H1 (cell line): Measurements from ENCODE around the gene TMC6.

Source experiments
- CEBPB ChIP-seq: IDR thresholded peaks from 2 replicates; pipeline ENCODE4 v1.6.1; 2012; ENCODE audit warnings: low read depth, low read length
- CHD2 ChIP-seq: IDR thresholded peaks from 2 replicates; pipeline ENCODE4 v1.6.1; 2012; ENCODE audit warnings: low read length, improper control_type of control experiment
- CTCF ChIP-seq, 3 experiments: IDR thresholded peaks; 1 replicate in 2 of 3; 2 replicates in 1 of 3; pipeline versions ENCODE4 v1.5.1 to v1.6.1; 2011; ENCODE audit warnings: low read length in 3 of 3, mild to moderate bottlenecking in 3 of 3, inconsistent platforms in 2 of 3, low read depth in 1 of 3, moderate library complexity in 1 of 3; ENCODE audit not compliant: insufficient read depth in 1 of 3; ENCODE audit errors: control extremely low read depth in 1 of 3
- EGR1 ChIP-seq: IDR thresholded peaks from 2 replicates; pipeline ENCODE4 v1.6.1; 2011; ENCODE audit warnings: low read depth, low read length, borderline replicate concordance
- EZH2 ChIP-seq: fragments of 200-600 bp; sonication (generic); IDR thresholded peaks from 2 replicates; pipeline ENCODE4 v1.7.1; 2012; ENCODE audit warnings: low read depth, mild to moderate bottlenecking, moderate library complexity, low read length, inconsistent platforms; ENCODE audit not compliant: severe bottlenecking
- FOSL1 ChIP-seq: IDR thresholded peaks from 2 replicates; pipeline ENCODE4 v1.6.1; 2011; ENCODE audit warnings: mild to moderate bottlenecking, low read depth, low read length, moderate library complexity; ENCODE audit not compliant: insufficient read depth
- KDM5A ChIP-seq: fragments of 200-600 bp; IDR thresholded peaks from 2 replicates; pipeline ENCODE4 v1.7.1; 2012; ENCODE audit warnings: mild to moderate bottlenecking, low read length, inconsistent platforms, mixed read lengths
- POLR2A ChIP-seq, 2 experiments: IDR thresholded peaks; 1 replicate in 1 of 2; 2 replicates in 1 of 2; pipeline ENCODE4 v1.6.1; 2011; ENCODE audit warnings: low read depth in 2 of 2, low read length in 2 of 2, mild to moderate bottlenecking in 2 of 2; ENCODE audit errors: control extremely low read depth in 1 of 2
- POLR2AphosphoS5 ChIP-seq: IDR thresholded peaks from 2 replicates; pipeline ENCODE4 v1.6.1; 2011; ENCODE audit warnings: low read depth, low read length
- SIN3A ChIP-seq, 2 experiments: IDR thresholded peaks in 1 of 2; conservative IDR thresholded peaks in 1 of 2; 2 replicates each; pipeline ENCODE4 v1.6.1; 2011 to 2012; ENCODE audit warnings: low read length in 2 of 2, improper control_type of control experiment in 1 of 2, low read depth in 1 of 2, mild to moderate bottlenecking in 1 of 2
- SP1 ChIP-seq: IDR thresholded peaks from 2 replicates; pipeline ENCODE4 v1.6.1; 2011; ENCODE audit warnings: low read depth, low read length
- TAF1 ChIP-seq: IDR thresholded peaks from 2 replicates; pipeline ENCODE4 v1.6.1; 2011; ENCODE audit warnings: mild to moderate bottlenecking, low read depth, low read length
- TCF12 ChIP-seq: IDR thresholded peaks from 2 replicates; pipeline ENCODE4 v1.6.1; 2011; ENCODE audit warnings: low read depth, mild to moderate bottlenecking, low read length
- ZNF274 ChIP-seq: IDR thresholded peaks from 2 replicates; pipeline ENCODE4 v1.7.0; 2012; ENCODE audit warnings: low read length, borderline replicate concordance; ENCODE audit errors: extremely low read depth

DNA sequence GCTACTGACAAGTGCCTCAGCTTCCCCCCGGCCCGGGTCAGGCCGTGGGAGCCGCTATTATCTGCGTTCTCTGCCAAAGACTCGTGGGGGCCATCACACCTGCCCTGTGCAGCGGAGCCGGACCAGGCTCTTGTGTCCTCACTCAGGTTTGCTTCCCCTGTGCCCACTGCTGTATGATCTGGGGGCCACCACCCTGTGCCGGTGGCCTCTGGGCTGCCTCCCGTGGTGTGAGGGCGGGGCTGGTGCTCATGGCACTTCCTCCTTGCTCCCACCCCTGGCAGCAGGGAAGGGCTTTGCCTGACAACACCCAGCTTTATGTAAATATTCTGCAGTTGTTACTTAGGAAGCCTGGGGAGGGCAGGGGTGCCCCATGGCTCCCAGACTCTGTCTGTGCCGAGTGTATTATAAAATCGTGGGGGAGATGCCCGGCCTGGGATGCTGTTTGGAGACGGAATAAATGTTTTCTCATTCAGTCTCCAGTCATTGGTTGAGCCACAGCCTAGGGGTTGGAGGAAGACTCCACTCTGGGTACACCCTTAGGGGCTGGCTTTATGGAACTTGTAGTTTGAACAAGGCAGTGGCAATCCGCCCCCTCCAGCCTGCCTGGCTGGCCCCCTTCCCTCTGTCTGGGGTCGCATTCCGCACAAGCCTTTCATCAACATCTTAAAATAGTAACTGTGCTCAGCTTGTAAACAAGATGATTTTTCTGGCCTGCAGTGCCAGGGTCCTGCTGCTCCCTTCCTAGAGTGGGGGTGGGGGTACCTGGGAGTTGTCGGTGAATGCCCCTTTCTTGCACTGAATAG is 43.9 kb upstream of the TMC6 start:
- no peak for TF ChIP-seq ZNF274
- TF ChIP-seq KDM5A = no peak
- TF ChIP-seq TAF1 = no peak
- TF ChIP-seq POLR2AphosphoS5 = peak; percentile 49; the same call in 1 of the 2 replicates
- TF ChIP-seq EZH2 = no peak
- TF ChIP-seq SP1 = no peak
- TF ChIP-seq FOSL1 = no peak
- TF ChIP-seq CHD2 = no peak
- no peak; a peak in 1 of 3 replicates for TF ChIP-seq POLR2A (IDR thresholded peaks at IDR 0.05; ENCODE audit: control extremely low read depth in 1 of 2, low read depth in 2 of 2, low read length in 2 of 2)
- TF ChIP-seq CTCF (IDR thresholded peaks at IDR 0.05; ENCODE audit: control extremely low read depth in 1 of 3, insufficient read depth in 1 of 3, low read depth in 1 of 3, low read length in 3 of 3) = no peak
- no peak for TF ChIP-seq TCF12
- no peak for TF ChIP-seq EGR1
- no peak for TF ChIP-seq SIN3A (conservative IDR thresholded peaks at IDR 0.05 in 1 of 2, IDR thresholded peaks at IDR 0.05 in 1 of 2; ENCODE audit: low read depth in 1 of 2, low read length in 2 of 2)
- no peak for TF ChIP-seq CEBPB
